CD14-positive monocyte (primary cell): ENCODE results near the gene UNC119B. TPM values are rescaled to one million over a fixed set of nuclear protein-coding genes. Genes with fewer than 3 reads are reported as not detected.
A peak's percentile ranks its signal among the peaks of the same experiment; 100 is the strongest.

Experiments used
- DNase-seq, 3 donors: peaks; one replicate each; pipeline ENCODE4 v3.0.0-alpha.2; 2011 to 2022
- H2AFZ ChIP-seq: 2 replicates; pipeline ENCODE4 v1.6.0; 2012; ENCODE audit warnings: mild to moderate bottlenecking, low read depth, low read length, inconsistent platforms; ENCODE audit not compliant: insufficient read depth, poor library complexity, severe bottlenecking
- H3K27ac ChIP-seq, 2 donors: 1 replicate in 1 of 2; 2 replicates in 1 of 2; pipeline ENCODE4 v1.5.1; 2012 to 2013; ENCODE audit warnings: low read length in 2 of 2, control low read depth in 1 of 2, inconsistent platforms in 1 of 2, low read depth in 1 of 2, mild to moderate bottlenecking in 1 of 2
- H3K27me3 ChIP-seq, 2 donors: one replicate each; pipeline versions ENCODE4 v1.6.0 to v1.6.1; 2011 to 2013; ENCODE audit warnings: low read length in 2 of 2; ENCODE audit not compliant: control insufficient read depth in 2 of 2, insufficient read depth in 2 of 2
- H3K36me3 ChIP-seq, 2 donors: replicated peaks in 1 of 2; 1 replicate in 1 of 2; 2 replicates in 1 of 2; pipeline versions ENCODE4 v1.5.1 to v1.6.1; 2012 to 2013; ENCODE audit warnings: low read length in 2 of 2, control low read depth in 1 of 2, inconsistent platforms in 1 of 2, mild to moderate bottlenecking in 1 of 2; ENCODE audit not compliant: insufficient read depth in 2 of 2, control insufficient read depth in 1 of 2
- H3K4me1 ChIP-seq, 2 donors: 1 replicate in 1 of 2; 2 replicates in 1 of 2; pipeline versions ENCODE4 v1.5.1 to v1.6.1; 2012 to 2013; ENCODE audit warnings: low read length in 2 of 2, control low read depth in 1 of 2, inconsistent platforms in 1 of 2, mild to moderate bottlenecking in 1 of 2, moderate library complexity in 1 of 2; ENCODE audit not compliant: insufficient read depth in 2 of 2, control insufficient read depth in 1 of 2
- H3K4me2 ChIP-seq: replicated peaks from 2 replicates; pipeline ENCODE3; 2012; ENCODE audit warnings: low read length, moderate library complexity, mild to moderate bottlenecking; ENCODE audit not compliant: poor library complexity, severe bottlenecking; ENCODE audit errors: extremely low read depth
- H3K4me3 ChIP-seq, 3 experiments: fragments of 200-600 bp in 1 of 3; sonication (generic) in 1 of 3; replicated peaks in 1 of 3; 1 replicate in 2 of 3; 2 replicates in 1 of 3; pipeline ENCODE4 v1.5.1; 2011 to 2013; ENCODE audit warnings: low read length in 3 of 3, mild to moderate bottlenecking in 3 of 3, control low read depth in 2 of 3, low read depth in 2 of 3, inconsistent platforms in 1 of 3, moderate library complexity in 1 of 3
- H3K79me2 ChIP-seq: 2 replicates; pipeline ENCODE4 v1.6.0; 2012; ENCODE audit warnings: mild to moderate bottlenecking, control low read depth, inconsistent platforms, low read length, moderate library complexity; ENCODE audit not compliant: insufficient read depth
- H3K9ac ChIP-seq: 2 replicates; pipeline ENCODE4 v1.6.0; 2017; ENCODE audit warnings: low read length, mild to moderate bottlenecking; ENCODE audit not compliant: insufficient read depth, poor library complexity, severe bottlenecking
- H3K9me3 ChIP-seq, 2 donors: replicated peaks in 1 of 2; 1 replicate in 1 of 2; 2 replicates in 1 of 2; pipeline versions ENCODE4 v1.5.1 to v1.6.1; 2012 to 2013; ENCODE audit warnings: low read length in 2 of 2, control low read depth in 1 of 2; ENCODE audit not compliant: control insufficient read depth in 1 of 2, insufficient read depth in 1 of 2
- H4K20me1 ChIP-seq: 2 replicates; pipeline ENCODE4 v1.6.0; 2012; ENCODE audit warnings: mild to moderate bottlenecking, low read length, control low read depth, moderate library complexity; ENCODE audit not compliant: insufficient read depth
- H3K27ac Mint-ChIP-seq, 7 donors: one replicate each; pipeline ENCODE4 v1.8.0; 2020; ENCODE audit warnings: mild to moderate bottlenecking in 7 of 7, mixed read lengths in 7 of 7, moderate library complexity in 6 of 7, inconsistent platforms in 2 of 7
- H3K27me3 Mint-ChIP-seq, 3 donors: one replicate each; pipeline ENCODE4 v1.8.0; 2021 to 2022; ENCODE audit warnings: low read depth in 3 of 3, mild to moderate bottlenecking in 3 of 3, mixed read lengths in 3 of 3, moderate library complexity in 3 of 3, inconsistent platforms in 1 of 3
- H3K36me3 Mint-ChIP-seq, 2 donors: one replicate each; pipeline ENCODE4 v1.8.0; 2020; ENCODE audit warnings: mixed read lengths in 2 of 2, inconsistent platforms in 1 of 2, mild to moderate bottlenecking in 1 of 2
- H3K4me1 Mint-ChIP-seq: one replicate; pipeline ENCODE4 v1.8.0; 2020; ENCODE audit warnings: mild to moderate bottlenecking, mixed read lengths
- H3K4me3 Mint-ChIP-seq, 2 donors: one replicate each; pipeline ENCODE4 v1.8.0; 2020; ENCODE audit warnings: mild to moderate bottlenecking in 2 of 2, mixed read lengths in 2 of 2, moderate library complexity in 1 of 2
- H3K9me3 Mint-ChIP-seq, 7 donors: one replicate each; pipeline ENCODE4 v1.8.0; 2020 to 2022; ENCODE audit warnings: mixed read lengths in 7 of 7, mild to moderate bottlenecking in 6 of 7, moderate library complexity in 6 of 7, inconsistent platforms in 2 of 7
- WGBS: methylation state at CpG from one replicate; pipeline ENCODE4 v1.1.5; 2013; ENCODE audit warnings: missing lambda C conversion rate; ENCODE audit not compliant: insufficient coverage; 5-methylcytosine and 5-hydroxymethylcytosine counted together
- intact Hi-C, 2 donors: fragments of 100-400 bp; cut with micrococcal nuclease; formaldehyde crosslinking; loops; one replicate each; pipeline versions ENCODE4 v1.15.0 to v1.15.1; 2023
- polyA minus RNA-seq: library from RNA; depleted of rRNA, polyadenylated mRNA; stranded (reverse); fragments of >200 nt; gene quantifications from 2 replicates; pipeline ENCODE4 v1.2.3, GENCODE V29; 2012
- polyA plus RNA-seq, 3 donors: library from polyadenylated mRNA; depleted of rRNA in 1 of 3; unstranded in 2 of 3; stranded (reverse) in 1 of 3; fragments of 300-500 nt in 2 of 3; fragments of >200 nt in 1 of 3; fragmentation: Illumina TruSeq in 2 of 3; gene quantifications; 1 replicate in 2 of 3; 2 replicates in 1 of 3; pipeline ENCODE4 v1.2.3, GENCODE V29; 2012 to 2021
- total RNA-seq, 12 experiments: library from RNA in 1 of 12; stranded (reverse) in 1 of 12; fragments of 120-200 nt in 1 of 12; gene quantifications; one replicate each; pipeline ENCODE4 v1.2.4 and lab custom pipeline; 2013 to 2026; ENCODE audit warnings: mixed read lengths in 6 of 12, inconsistent platforms in 1 of 12
- TF ChIP-seq, protein P1 (sequence below): fragments of 200-600 bp; IDR thresholded peaks from one replicate; pipeline ENCODE4 v1.8.0; 2022; ENCODE audit warnings: antibody characterized with exemption, mild to moderate bottlenecking

The UNC119B gene
- total RNA-seq (2013) = 2.2 TPM
- 1 to 10 TPM; 1.1 to 9.1 (median 2.1) TPM for polyA plus RNA-seq
- 1.3 and 1.8 TPM in 2 replicates for polyA minus RNA-seq
- total RNA-seq (lab: John Stamatoyannopoulos, UW) = 4.8 to 25.7 (median 9.1) reads per million in 11 experiments

DNA sequence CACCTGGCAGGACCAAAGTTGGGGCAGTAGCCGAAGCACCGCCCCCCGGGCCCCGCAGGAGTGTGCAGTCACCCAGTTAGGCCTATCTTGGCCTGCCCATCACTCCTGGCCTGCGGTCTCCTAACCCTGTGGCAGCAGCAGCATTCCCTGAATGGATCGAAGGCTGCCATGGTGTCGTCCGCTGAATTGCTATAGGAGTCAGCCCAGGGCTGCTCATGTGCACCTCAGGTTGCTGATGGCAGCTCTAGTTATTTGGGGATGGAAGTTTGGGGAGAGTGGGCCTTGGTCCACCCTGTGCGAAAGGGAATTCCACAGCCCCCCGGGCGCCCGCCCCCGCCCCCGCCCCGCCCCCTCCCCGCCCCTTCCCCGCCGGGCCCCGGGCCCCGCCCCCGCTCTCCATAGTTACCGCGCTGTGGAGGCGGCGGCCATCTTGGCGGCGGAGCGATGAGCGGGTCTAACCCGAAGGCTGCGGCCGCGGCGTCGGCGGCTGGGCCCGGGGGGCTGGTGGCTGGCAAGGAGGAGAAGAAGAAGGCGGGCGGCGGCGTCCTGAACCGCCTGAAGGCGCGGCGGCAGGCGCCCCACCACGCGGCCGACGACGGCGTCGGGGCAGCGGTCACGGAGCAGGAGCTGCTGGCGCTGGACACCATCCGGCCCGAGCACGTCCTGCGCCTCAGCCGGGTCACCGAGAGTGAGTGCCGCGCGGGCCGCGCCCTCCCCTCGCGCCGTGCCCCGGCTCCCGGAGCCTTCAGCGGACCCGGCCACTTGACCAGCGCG is at the start of gene UNC119B:
Gene UNC119B (plus strand): TSS at position 428 of the 774 bp plus-strand sequence. CDS start 17 bp downstream, at position 445.
- peaks cover 21 to 22% of the 10 kb centered on the region in 2 donors for H3K4me1 ChIP-seq
- no peaks in the 10 kb centered on the region for H3K9me3 ChIP-seq

DNA sequence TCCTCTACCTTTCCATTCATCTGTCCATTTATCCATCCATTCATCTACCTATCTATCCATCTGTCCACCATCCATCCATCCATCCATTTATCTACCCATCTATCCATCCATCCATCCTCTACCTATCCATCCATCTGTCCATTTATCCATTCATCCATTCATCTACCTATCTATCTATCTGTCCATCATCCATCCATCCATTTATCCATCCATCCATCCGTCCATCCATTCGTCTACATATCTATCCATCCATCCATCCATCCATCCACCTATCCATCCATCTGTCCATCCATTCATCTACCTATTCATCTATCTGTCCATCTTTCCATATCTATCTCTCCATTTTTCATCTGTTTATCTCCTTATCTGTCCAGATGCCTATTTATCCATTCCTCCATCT is 48.8 kb upstream of the UNC119B start:
- H3K27ac ChIP-seq = no peak overlapping the region
- no peak for DNase-seq
- H2AFZ ChIP-seq = no peak overlapping the region
- H3K27me3 ChIP-seq = no peaks in the 10 kb centered on the region
- H3K9me3 Mint-ChIP-seq = no peaks in the 10 kb centered on the region
- H3K27ac Mint-ChIP-seq = no peak overlapping the region
- no peak overlapping the region for H3K4me3 Mint-ChIP-seq
- H3K79me2 ChIP-seq = no peaks in the 10 kb centered on the region
- peaks cover 13 to 19% of the 10 kb centered on the region in 2 donors for H3K4me1 ChIP-seq
- no peaks in the 10 kb centered on the region for H4K20me1 ChIP-seq
- H3K4me1 Mint-ChIP-seq = peaks cover 12% of the 10 kb centered on the region
- no peak overlapping the region for H3K9ac ChIP-seq
- H3K27me3 Mint-ChIP-seq = peaks cover 0 to 7% (median 3%) of the 10 kb centered on the region in 3 donors
- no peaks in the 10 kb centered on the region for H3K36me3 Mint-ChIP-seq
- TF ChIP-seq, protein P1, sequence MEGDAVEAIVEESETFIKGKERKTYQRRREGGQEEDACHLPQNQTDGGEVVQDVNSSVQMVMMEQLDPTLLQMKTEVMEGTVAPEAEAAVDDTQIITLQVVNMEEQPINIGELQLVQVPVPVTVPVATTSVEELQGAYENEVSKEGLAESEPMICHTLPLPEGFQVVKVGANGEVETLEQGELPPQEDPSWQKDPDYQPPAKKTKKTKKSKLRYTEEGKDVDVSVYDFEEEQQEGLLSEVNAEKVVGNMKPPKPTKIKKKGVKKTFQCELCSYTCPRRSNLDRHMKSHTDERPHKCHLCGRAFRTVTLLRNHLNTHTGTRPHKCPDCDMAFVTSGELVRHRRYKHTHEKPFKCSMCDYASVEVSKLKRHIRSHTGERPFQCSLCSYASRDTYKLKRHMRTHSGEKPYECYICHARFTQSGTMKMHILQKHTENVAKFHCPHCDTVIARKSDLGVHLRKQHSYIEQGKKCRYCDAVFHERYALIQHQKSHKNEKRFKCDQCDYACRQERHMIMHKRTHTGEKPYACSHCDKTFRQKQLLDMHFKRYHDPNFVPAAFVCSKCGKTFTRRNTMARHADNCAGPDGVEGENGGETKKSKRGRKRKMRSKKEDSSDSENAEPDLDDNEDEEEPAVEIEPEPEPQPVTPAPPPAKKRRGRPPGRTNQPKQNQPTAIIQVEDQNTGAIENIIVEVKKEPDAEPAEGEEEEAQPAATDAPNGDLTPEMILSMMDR = no peak
- no peak overlapping the region for H3K4me2 ChIP-seq
- intact Hi-C loops = no loop called here
- H3K36me3 ChIP-seq = no peaks in the 10 kb centered on the region
- 76% methylated on average over 2 of the region's 2 CpGs for WGBS
- H3K9me3 ChIP-seq = no peaks in the 10 kb centered on the region
- no peak overlapping the region for H3K4me3 ChIP-seq

More for the DNA sequence above, at the start of gene UNC119B:
- TF ChIP-seq, protein P1 = no peak
- Histone ChIP-seq H3K27me3 (no peaks in the 10 kb centered on the region), H3K36me3 (peaks cover 7 to 21% of the 10 kb centered on the region in 2 donors), H3K4me3 (peak within 1 kb of the TSS; percentile 66 to 84 (median 69)), H3K4me2 (peak within 1 kb of the TSS; percentile 98), H3K9ac (peak within 1 kb of the TSS; percentile 74), H2AFZ (peak within 1 kb of the TSS; percentile 95), H3K79me2 (peaks cover 37% of the 10 kb centered on the region), H3K27ac (peak within 1 kb of the TSS in 1 of 2 donors; percentile 54), H4K20me1 (peaks cover 10% of the 10 kb centered on the region)
- DNase-seq = peak; percentile 20 to 35 (median 34)
- H3K27ac Mint-ChIP-seq = peak within 1 kb of the TSS in 6 of 7 donors; percentile 31 to 87 (median 72)
- peaks cover 26 to 27% of the 10 kb centered on the region in 2 donors for H3K36me3 Mint-ChIP-seq
- H3K4me1 Mint-ChIP-seq = peaks cover 22% of the 10 kb centered on the region
- H3K4me3 Mint-ChIP-seq = peak within 1 kb of the TSS; percentile 87 to 90
- no peaks in the 10 kb centered on the region for H3K9me3 Mint-ChIP-seq
- intact Hi-C loops = loop anchor here (5.0 kb wide), 2 partner anchors 33 to 63 kb away; no protein-coding TSS in a partner anchor
- WGBS = under 1% methylated on average over 57 of the region's 76 CpGs
- H3K27me3 Mint-ChIP-seq = peaks cover 0 to 1% (median 0%) of the 10 kb centered on the region in 3 donors
